Activated T-cell treated with anti-CD3 and anti-CD28 coated beads for 4 hours (primary cell): Measurements from ENCODE around the gene GABRD.

Experiments used
- DNase-seq: peaks from one replicate; pipeline ENCODE4 v3.0.0-alpha.2; 2020

Gene GABRD

GRCh38 chr1:1986451-1987141 is 32.5 kb upstream of the GABRD start:
- DNase-seq, result no peak

- DNase-seq, result no peak
Measured at GRCh38 chr1:1987142-1987510, 32.0 kb upstream of the GABRD start.

- DNase-seq, result no peak
Measured at GRCh38 chr1:1988061-1988945, 30.8 kb upstream of the GABRD start.

GRCh38 chr1:1989102-1989542 is 30.0 kb upstream of the GABRD start:
- DNase-seq, result no peak

- DNase-seq, result no peak
Measured at GRCh38 chr1:1989789-1990188, 29.4 kb upstream of the GABRD start.

- no peak for DNase-seq
Measured at GRCh38 chr1:1990222-1990621, 28.9 kb upstream of the GABRD start.

- DNase-seq, result no peak
Measured at GRCh38 chr1:1994536-1994935, 24.6 kb upstream of the GABRD start.

GRCh38 chr1:1996207-1996651 is 22.9 kb upstream of the GABRD start:
- DNase-seq, result no peak

GRCh38 chr1:1997576-1997975 is 21.6 kb upstream of the GABRD start:
- DNase-seq, result no peak

- DNase-seq, result no peak
Measured at GRCh38 chr1:2000432-2000831, 18.7 kb upstream of the GABRD start.

GRCh38 chr1:2000850-2001249 is 18.3 kb upstream of the GABRD start:
- no peak for DNase-seq

GRCh38 chr1:2001773-2002411 is 17.3 kb upstream of the GABRD start:
- no peak for DNase-seq

- DNase-seq, result no peak
Measured at GRCh38 chr1:2003541-2004131, 15.5 kb upstream of the GABRD start, which contains the start of gene CFAP74. Gene CFAP74 (minus strand): TSS chr1:2003786. CDS start chr1:1990956, 12,830 bp downstream.

- DNase-seq, result no peak
Measured at GRCh38 chr1:2004856-2005255, 14.3 kb upstream of the GABRD start.

- DNase-seq, result no peak
Measured at GRCh38 chr1:2009101-2010053, 9.8 kb upstream of the GABRD start.

GRCh38 chr1:2014181-2014580 is 5.0 kb upstream of the GABRD start:
- DNase-seq, result no peak

GRCh38 chr1:2014741-2015735 is 4.1 kb upstream of the GABRD start:
- no peak for DNase-seq

GRCh38 chr1:2016123-2016522 is 3.0 kb upstream of the GABRD start:
- DNase-seq, result no peak

GRCh38 chr1:2018217-2019171 is 651 bp upstream of the GABRD start:
- no peak for DNase-seq
